COLO668 (cell line): ENCODE results near the gene SLC22A24.
"Not testable (repeated sequence)": the region's sequence is repeated elsewhere in the genome, so short reads cannot be mapped to it uniquely, and the experiment has no call there.

Source experiments
- DNase-seq: peaks from one replicate; lab custom pipeline; 2025; ENCODE audit not compliant: unreplicated experiment; lab: John Stamatoyannopoulos, UW

Gene SLC22A24, protein sequence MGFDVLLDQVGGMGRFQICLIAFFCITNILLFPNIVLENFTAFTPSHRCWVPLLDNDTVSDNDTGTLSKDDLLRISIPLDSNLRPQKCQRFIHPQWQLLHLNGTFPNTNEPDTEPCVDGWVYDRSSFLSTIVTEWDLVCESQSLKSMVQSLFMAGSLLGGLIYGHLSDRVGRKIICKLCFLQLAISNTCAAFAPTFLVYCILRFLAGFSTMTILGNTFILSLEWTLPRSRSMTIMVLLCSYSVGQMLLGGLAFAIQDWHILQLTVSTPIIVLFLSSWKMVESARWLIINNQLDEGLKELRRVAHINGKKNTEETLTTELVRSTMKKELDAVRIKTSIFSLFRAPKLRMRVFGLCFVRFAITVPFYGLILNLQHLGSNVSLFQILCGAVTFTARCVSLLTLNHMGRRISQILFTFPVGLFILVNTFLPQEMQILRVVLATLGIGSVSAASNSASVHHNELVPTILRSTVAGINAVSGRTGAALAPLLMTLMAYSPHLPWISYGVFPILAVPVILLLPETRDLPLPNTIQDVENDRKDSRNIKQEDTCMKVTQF

DNA sequence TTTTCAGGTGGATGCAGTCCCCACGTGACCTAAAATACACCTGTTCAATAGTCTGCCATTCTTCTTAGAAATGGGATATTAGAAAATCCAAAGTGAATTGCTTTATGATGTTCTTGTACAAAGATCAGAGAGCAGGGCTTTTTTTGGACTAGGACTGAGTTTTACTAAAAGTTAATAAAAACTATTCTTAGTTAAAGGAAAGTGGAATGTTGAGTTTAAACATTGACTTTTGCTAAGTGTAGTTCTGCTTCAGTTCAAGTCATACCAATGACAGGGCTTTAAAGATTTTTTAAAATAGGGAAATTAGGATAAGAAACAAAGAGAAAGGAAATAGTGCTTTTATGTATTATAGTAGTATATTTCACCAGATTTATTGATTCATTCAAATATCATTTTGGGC lies at the start of gene SLC22A24:
Gene SLC22A24, minus strand, starts transcription at position 101 of the 400 bp plus-strand sequence. CDS start 442 bp downstream, outside the sequence.
- DNase-seq, result no peak

DNA sequence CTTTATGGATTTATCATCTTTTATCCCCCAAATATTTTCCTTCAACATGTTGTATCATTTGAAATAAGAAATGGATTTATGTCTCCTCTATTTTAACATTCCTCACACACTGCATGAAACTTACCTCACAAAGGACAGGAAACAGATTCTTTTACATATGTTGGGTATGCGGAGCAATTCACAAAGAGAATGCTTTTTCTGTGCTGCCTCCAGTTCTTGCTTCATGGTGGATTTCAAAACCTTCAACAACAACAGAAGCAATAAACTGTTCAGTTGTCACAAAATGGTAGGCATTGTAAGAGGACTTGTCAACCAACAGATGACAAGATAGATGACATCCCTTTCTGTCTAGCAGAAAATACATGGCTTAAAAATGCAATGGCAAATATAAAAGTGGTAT lies 36.5 kb upstream of the SLC22A24 start:
- DNase-seq, result no peak

DNA sequence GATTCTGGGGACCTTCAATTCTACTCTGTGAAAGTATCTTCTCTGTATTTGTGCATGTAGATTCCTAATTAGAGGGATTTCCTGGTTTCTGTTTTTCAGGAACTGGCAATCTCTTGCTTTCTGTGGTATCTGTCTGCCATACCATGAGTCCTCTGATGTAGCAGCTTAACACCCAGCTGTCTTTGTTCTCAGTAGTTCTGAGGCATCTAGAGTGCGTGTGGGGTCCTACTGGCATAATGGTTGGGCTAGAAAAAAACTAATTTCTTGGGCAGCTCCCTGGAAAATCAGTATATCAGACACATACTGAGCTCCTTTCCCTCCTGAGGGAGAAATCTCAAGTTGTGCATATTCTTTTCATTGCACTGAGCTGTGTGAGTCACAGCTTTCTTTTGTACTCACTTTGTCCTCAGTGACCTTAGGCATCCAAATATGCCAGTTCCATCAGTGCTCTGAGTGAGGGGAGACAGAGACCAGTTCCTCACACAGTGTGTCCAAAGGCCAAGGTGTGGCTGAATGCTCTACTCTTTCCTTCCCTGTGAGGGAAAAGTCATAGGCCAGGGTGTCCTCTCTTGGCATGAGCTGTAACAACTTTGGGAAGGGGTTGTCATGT lies 35.5 kb upstream of the SLC22A24 start:
- DNase-seq, result no peak

DNA sequence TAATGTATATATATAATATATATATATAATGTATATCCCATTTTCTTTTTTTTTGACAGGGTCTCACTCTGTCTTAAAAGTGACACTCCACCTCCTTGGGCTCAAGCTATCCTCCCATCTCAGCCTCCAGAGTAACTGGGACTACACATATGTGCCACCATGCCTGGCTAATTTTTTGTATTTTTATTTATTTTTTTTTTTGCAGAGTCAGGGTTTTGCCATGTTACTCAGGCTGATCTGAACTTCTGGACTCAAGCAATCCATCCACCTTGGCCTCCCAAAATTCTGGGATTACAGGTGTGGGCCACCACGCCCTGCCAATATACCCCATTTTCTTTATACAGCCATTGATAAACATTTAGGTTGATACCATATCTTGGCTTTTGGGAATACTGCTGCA lies 33.9 kb upstream of the SLC22A24 start:
- no peak for DNase-seq

DNA sequence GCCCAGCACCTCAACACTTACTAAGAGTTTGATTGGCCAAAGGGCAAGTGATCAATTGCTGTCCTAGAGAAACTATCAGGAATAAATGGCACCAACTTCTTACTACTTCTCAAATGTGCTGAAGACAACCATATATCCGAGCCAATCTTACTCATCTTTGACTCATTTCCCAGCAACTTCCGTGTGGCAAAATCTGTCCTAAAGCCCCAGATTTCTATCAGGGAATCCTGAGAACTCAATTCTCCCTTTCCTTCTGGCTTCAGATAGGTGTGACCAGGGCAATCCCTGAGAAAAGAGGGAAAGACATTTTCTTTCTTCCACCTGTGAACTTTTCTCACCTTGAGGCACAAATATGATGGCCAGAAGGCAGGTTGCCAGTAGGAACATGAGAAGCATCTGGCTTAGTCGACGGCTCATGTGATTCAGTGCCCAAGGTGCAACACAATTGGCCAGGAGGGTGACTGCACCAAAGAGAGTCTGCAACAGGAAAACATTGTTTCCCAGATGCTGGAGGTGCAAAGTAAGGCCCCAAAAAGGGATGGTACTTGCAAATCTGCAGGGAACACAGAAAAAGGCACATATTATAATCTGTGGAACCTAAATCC lies 21.8 kb upstream of the SLC22A24 start:
- DNase-seq, result no peak

DNA sequence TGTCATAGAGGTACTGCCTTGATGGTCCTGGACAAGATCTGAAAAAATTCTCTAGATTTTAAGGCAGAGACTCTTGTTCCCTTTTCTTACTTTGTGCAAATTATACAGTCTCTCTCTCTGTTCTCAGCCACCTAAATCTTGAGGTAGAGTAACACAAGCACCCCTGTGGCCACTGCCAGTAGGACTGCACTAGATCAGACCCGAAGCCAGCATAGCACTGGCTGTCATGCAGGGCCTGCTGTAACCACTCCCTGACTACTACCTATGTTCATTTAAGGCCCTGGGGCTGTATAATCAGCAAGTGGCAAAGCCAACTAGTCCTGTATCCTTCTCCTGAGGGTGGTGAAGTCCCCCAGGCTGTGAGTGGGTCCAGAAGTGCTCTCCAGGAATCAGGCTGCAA lies 11.8 kb upstream of the SLC22A24 start:
- no peak for DNase-seq

DNA sequence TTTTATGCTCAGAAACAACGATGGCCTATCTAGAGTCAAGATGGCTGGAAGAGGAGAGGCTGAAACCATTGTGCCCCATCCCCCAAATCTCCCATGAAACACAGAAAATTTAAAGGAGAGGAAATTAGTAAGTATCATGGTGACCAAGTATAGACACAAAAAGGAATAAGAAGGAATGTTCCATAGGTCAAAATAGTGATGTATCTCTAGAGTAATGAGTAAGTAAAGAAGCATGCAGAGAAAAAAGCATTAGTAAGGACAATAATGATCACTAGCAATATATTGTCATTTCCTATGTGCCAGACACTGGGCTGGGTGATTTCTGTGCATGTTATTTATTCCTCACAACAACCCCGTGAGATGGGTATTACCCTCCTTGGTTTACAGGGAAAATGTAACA lies 2.6 kb upstream of the SLC22A24 start:
- DNase-seq, result no peak

DNA sequence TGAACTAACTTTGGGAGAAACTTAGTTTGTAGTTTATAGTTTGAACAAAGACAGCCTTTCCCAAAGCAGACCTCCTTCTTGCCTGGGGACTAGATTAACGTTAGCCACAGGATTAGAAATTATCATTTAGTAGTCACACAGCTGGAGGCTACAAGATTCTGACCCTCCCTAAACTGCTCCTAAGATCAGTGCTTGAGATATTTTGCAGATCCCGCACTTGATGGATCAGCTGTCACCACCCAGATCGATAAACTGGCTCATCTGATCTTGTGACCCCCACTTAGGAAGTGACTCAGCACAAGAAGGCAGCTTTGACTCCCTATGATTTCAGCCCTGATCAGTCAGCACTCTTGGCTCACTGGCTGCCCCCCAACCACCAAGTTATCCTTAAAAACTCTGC lies 1.6 kb downstream of the SLC22A24 start:
- no peak for DNase-seq

DNA sequence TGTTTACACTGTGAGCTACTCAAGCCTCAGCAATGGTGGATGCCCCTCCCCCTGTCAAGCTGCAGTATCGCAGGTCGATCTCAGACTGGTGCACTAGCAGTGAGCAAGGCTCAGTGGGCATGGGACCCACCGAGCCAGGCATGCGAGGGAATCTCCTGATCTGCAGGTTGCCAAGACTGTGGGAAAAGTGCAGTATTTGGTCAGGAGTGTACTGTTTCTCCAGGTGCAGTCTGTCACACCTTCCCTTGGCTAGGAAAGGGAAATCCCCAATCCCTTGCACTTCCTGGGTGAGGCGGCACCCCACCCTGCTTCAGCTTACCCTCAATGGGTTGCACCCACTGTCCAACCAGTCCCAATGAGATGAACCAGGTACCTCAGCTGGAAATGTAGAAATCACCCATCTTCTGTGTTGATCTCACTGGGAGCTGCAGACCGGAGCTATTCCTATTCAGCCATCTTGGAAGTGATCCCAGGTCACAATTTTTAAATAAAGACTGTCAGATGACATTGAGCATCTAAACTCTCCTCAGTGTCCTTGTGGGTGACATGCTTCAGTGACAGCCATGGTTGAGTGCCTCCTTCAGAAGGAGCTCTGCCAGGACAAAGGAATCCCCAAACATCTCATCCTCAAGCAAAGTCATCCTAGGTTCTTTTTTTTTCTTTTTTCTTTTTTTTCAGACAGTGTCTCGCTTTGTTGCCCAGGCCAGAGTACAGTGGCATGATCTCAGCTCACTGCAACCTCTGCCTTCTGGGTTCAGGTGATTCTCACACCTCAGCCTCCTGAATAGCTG lies 10.8 kb downstream of the SLC22A24 start:
- no peak for DNase-seq

DNA sequence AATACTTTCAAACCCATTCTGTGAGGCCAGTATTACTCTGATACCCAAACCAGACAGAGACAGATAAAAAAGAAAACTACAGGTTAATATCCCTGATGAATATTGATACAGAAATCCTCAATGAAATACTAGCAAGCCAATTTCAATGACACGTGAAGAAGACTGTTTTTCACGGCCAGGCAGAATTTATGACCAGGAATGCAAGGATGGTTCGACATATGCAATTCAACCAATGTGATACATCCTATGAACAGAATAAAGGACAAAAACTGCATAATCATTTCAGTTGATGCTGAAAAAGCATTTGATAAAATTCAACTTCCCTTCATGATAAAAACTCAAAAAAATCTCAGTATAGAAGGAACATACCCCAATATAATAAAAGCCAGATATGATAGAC lies 44.5 kb downstream of the SLC22A24 start:
- DNase-seq, result no peak

DNA sequence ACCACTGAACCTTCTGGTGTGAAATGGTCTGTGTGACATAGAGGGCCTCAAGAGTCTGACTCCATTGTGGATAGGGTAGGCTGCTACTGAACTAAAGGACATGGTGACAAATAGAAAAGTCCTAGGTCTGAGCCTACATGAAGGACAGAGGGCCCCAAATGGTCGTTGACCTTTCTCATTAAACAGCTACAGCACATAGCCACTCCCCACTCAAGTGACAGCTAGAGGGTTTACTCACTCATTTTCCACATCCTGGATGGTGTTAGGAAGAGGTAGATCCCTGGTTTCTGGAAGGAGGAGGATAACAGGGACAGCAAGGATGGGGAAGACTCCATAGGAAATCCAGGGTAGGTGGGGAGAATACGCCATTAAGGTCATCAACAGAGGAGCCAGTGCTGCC lies 63.3 kb downstream of the SLC22A24 start:
- DNase-seq, result no peak

DNA sequence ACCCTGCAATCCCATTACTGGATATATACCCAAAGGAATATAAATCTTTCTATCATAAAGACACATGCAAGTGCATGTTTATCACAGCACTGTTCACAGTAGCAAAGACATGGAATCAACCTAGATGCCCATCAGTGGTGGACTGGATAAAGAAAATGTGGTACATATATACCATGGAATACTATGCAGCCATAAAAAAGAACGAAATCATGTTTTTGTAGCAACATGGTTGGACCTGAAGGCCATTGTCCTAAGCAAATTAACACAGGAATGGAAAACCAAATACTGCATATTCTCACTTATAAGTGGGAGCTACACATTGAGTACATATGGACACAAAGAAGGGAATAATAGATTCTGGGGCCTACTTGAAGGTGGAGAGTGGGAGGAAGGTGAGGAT lies 97.8 kb downstream of the SLC22A24 start:
- DNase-seq, result not testable (repeated sequence)

DNA sequence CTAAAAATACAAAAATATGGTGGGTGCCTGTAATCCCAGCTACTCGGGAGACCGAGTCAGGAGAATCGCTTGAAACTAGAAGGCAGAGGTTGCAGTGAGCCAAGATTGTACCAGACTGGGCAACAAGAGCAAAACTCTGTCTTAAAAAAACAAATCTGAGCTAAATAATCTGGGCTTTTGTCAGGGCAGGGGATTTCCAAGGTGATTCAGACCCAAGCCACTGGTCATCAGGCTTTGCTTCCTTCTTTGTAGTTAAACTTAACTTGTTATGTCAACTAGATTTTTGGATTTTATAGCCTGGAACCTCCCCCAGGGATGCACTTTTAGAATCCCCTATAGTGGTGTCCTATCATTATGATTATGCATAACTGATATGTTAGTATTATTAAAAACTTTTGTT lies 101.4 kb downstream of the SLC22A24 start:
- no peak for DNase-seq

DNA sequence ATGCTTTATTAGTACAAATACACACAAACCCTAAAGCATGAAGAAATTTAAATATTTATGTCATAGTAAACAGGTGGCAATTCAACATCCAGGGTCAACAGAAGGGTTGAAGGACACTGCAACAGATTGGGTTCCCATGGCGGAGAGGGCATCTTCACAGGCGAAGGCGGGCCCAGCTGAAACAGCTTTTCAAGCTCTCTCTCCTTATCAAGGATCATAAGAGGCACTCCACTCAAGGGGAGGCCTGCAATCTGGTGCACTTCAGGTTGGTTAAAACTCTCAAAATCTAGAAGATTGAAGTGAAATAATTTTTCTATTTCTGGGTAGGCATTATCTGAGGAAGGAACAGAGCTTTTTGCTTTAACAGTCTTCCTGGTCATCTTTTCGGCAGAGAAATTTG lies 111.6 kb downstream of the SLC22A24 start:
- no peak for DNase-seq
